ENCODE results near the gene ATAD3B.
"Not testable (repeated sequence)": the region's sequence is repeated elsewhere in the genome, so short reads cannot be mapped to it uniquely, and the experiment has no call there.

The ATAD3B gene

DNA sequence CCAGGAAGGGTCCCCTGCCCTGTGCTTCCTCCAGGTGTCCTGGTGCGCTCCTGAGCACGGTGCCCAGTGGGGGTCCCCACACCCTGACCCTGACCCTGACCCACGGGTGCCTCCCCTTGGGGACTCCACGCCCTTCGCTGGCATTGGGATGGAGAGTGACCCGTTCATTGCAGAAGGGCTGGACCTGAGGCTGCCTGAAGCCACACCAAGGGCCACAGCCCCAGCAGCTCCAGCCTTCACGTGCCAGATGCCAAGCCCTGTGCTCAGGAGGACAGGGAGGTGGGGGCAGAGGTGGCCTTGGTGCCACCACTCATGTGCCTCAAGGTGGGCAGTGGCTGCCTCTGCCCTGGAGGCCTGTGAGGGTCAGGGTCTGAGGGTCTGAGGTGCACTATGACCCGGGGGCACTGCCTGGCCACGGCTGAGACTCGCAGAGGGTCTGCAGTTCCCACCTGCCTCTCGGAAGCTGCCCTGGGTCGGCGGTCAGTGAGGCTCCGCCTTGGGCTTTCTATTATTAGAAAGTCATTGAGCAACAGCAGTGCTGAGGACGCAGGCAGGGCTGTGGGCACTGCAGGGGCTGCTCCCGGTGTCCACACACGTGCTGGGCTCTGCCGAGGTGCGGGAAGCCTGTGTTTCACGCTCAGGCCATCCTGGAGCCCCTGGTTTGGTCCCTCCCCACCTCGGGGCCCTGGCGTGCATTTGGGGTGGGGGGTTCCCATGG is 61.8 kb downstream of the ATAD3B start:
- not testable (repeated sequence) for DNase-seq (ENCODE audit: low spot score)

DNA sequence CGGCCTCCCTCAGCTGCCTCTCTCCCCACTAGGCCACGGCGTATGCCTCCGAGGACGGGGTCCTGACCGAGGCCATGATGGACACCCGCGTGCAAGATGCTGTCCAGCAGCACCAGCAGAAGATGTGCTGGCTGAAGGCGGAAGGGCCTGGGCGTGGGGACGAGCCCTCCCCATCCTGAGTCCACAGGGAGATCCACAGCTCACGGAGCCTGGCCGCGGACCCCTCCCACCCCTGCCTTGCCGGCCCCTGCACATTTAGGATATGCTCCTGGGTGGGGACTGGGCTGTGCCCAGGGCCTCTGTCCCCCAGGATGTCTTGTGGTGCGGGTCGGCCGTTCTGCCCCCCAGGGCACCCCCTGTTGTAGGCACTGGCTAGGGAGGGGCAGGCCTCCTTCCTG is 62.3 kb downstream of the ATAD3B start:
- not testable (repeated sequence) for DNase-seq (ENCODE audit: low spot score)

DNA sequence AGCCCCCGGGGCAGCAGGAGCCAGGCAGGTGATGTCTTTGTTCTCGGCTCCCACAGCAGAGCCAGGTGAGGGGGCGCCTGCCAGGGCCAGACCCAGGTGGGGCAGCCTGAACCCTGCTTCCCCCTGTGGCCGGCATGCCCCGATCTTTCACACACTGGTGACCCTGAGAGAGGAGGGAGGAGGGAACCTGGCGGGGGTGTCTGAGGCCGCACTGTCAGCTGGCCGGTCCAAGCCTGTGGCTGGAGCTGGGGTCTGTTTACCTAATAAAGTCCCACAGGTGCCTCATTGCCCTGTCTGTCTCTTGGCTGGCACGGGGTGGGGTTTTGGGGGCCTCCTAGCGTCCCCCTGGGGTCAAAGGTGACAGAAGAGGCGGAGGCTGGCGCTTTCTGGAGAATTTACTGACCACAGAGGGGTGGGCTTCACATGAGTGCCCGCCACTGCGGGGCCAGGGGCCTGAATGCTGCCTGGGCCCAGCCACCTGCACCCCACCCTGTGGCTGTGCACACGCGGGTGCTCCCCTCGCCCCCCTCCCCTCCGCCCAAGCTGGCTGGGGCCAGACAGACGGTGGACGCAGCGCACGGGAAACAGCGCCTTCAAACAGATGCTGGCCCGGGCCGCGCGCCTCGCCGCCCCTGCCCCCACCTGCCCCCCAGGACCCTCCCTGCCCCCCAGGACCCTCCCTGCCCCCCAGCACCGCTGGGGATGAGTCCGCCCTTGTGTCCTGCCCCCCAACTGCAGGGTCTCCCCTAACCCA is 63.0 kb downstream of the ATAD3B start:
- no peak for DNase-seq (ENCODE audit: low spot score)

DNA sequence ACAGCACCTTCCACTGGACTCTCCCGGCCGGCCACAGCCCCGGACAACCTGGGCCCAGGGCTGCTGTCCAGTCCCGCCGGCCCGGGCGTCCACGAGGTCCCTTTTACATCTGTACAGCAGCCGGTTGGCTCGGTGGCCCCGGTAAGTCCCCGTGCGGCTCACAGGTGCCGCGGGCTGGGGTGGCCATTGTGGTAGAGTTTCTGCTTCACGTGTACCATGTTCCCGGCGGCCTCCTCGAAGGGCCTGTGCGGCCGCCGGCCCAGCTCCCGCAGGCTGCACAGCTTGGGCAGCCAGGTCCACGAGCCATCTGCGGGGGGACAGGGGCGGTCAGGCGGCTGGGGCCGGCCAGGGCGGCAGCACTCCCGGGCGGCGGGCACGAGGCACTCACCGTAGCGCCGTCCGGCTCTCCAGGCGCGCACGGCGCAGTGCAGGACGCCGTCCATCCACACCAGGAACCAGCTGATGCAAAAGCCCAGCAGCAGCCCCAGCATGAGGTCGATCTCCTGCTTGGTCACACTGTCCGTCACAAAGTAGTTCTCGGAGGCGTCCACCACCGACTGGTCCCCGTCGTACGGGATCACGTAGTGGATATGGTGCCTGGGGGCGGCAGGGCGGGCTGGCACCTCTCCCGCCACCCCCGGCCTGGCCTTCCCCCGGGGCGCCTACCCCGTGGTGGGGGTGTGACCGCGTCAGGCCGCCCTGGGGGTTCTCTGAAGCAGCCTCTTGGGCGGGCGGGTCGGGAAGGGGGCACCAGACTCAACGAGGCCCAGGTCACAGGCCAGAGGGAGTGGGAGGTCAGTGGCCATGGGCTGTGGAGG is 63.8 kb downstream of the ATAD3B start:
- DNase-seq (ENCODE audit: low spot score): no peak

DNA sequence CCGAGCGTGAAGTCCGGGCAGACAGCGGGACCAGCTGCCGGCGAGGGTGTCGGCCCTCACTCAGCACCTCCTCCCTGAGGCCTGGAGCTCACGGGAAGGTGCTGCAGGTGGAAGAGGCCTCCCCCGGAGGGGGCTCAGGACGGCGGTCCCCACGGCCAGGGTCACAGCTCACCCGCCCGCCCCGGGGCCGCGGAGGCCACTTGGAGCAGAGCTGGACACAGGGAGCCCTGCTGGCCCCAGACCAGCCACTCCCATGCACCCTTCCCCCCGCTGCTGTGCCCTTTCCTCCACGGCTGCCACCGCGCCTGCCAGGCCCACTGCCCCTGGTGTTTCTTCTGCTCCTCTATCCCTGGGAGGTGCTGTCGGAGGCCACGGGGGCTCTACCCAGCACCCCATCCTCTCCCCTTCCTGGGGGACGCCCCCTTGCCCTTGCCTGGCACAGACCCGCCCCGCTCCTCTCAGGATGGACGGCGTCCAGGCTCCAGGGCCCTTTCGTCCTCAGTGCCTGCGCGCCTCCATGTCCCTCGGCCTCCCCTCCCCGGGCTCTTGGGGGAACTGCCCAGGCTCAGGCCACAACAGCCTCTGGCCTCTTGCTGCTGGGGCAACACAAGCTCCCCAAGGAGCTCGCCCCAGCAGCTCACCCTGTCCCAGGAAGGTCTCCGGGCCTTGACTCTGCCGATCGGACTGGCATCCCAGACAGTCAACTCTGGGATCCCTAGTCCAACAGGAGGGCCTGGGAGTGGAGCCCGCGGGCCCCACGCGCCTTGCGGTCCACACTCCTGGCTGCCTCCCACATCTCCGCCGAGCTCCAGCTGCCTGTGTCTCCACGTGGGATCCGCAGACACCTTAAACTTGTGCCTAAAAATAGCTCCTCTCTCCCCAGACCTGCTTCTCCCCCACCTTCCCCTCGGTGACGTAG is 64.7 kb downstream of the ATAD3B start:
- DNase-seq (ENCODE audit: low spot score): peak; percentile 67

DNA sequence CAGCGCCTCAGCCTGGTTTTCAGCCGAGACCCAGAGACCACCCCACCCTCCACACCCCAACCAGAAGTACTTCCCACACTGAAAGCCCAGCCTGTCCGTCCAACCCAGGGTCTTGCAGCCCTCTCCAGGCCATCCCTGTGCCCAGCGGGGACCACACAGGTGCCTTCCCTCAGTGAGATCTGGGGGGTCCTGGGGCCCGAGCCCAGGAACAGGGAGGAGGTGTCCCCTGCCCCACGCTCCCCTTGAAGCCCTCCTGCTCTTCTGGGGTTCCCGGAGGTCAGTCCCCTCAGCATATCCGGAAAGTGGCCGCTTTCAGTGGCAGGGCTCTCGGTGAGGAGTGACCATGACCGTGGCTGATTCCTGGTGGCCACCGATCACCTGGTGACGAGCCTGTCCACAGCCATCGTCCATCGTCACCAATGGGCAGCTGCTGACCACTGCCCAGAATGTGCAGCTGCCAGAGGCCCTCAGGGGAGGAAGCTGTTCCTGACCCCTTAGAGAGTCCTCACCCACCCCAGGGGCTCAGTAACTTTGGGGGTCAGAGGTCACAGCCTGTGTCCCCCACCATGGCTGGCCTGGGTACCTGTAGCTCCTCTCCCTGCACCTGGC is 65.5 kb downstream of the ATAD3B start:
- no peak for DNase-seq (ENCODE audit: low spot score)

DNA sequence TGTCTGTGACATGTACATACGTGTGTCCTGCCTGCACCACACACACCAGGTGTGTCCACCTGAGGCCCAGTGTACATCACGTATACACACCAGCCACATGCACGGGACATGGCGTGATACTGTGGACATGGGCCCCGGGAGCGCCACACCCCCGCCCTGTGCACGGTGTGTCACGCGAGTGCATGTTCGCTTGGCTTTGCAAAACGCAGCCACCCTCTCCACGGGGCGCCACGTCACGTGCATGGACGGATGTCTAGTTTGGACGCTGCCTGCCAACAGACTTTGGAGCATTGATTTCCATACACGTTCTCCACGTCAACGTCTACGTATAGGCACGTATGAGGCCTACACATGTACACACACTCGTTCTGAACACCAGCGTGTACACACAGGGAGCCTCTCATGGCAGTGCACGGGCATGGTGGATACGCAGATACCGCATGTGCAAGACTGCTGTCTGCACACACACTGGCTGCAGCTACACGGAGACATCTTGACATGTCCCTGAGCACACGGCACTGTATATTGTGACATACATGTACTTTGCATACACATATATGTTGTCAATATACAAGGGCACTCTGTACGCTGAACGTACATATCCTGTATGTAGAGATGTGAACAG is 66.2 kb downstream of the ATAD3B start:
- DNase-seq (ENCODE audit: low spot score): no peak

DNA sequence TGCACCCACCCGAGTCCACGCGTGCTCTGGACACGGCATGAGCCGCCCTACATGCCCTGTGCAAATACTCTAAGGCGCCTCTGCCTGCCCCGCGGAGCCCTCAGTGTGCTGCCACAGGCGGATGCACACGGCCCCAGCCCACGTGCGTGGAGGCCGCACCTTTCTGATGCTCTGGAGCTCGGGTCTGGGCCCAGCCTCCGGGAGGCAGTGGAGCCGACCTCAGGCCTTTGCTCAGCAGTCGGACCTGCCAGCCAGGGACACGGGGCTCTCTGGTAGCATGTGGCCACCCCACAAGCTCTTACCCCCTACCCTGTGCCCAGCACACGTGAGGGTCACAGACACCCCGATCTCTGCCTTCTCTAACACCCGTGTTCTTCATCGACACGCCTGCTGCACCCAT is 66.8 kb downstream of the ATAD3B start:
- DNase-seq (ENCODE audit: low spot score): no peak

DNA sequence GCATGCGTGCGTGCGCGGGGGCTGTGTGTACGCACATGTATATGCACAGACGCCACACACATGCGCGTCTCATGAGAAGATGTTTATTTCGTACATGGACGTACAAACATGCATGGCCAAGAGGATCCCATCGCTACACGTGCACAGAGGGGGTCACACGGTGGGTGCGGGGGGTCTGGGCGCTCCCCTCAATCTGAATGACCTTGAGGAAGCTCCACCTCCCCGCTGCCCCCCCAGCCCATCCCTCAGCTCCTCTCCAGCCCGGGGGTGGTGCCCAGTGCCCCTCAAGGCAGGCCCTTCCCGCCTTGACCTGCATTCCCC is 67.4 kb downstream of the ATAD3B start:
- no peak for DNase-seq (ENCODE audit: low spot score)

DNA sequence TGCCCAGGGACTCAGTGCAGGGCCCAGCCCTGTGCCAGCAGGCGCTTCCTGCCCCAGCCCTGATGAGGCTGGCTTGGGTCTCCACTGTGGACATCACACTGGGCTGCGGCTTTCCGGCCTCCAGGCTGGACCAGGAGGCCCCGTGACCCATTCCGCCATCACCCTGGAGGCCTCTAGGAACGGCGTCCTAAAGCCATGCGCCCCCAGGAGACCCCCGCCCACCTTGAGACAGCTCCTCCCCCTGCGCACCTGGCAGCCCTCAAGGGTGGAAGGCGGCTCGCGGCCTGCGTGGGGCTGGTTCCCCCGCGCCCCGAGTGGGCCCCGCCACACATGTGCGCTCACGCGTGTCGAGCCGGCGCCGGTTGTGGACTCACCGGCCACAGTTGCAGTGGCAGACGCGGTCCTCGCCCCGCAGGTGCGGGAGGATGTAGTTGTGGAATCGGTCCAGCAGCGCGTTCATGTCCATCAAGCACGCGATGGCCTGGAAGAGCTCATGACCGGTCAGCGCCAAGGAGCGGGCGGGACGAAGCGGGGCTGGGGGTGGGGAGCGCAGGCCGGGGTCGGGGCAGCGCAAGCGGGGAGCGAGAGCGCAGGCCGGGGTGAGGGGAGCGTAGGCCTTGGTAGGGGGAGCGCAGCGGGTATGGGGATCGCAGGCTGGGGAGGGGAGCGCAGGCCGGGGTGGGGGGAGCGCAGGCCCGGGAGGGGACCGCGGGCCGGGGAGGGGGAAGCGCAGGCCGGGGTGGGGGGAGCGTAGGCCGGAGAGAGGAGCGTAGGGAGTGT is 67.9 kb downstream of the ATAD3B start:
- no peak for DNase-seq (ENCODE audit: low spot score)

DNA sequence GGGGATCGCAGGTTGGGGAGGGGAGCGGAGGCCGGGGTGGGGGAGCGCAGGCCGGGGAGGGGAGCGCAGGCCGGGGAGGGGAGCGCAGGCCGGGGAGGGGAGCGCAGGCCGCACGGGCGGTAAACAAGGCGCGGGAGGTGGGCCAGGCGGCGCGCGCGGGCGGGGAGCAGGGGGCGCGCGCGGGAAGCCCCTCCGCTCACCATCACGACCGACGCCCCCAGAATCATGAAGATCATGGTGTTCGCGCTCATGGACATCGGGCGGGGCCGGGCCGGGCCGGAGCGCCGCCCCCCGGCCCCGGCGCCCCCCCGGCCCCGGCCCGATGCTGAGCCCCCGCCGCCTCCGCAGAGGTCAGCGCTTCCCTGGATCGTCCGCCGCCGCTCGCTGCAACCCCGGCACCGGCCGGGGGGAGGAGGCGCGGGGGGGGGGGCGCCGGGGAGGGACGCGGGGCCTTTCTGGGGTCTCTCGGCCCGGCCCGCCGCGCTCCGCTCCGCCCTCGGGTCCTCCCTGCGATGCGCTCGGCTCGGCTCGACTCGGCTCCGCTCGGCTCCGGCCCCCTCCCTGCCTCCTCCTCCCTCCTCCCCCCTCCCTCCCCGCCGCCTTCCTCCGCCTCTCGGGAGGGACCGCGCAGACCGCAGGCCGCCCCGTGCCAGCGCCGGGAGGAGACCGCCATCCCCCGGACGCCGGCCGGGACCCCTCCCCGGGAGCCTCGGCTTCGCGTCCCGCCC is 68.7 kb downstream of the ATAD3B start, which contains the start of gene TMEM240:
TMEM240 (minus strand) TSS at position 535 of the 728 bp plus-strand sequence; CDS start at position 257, 278 bp downstream.
- peak; percentile 71 for DNase-seq (ENCODE audit: low spot score)

DNA sequence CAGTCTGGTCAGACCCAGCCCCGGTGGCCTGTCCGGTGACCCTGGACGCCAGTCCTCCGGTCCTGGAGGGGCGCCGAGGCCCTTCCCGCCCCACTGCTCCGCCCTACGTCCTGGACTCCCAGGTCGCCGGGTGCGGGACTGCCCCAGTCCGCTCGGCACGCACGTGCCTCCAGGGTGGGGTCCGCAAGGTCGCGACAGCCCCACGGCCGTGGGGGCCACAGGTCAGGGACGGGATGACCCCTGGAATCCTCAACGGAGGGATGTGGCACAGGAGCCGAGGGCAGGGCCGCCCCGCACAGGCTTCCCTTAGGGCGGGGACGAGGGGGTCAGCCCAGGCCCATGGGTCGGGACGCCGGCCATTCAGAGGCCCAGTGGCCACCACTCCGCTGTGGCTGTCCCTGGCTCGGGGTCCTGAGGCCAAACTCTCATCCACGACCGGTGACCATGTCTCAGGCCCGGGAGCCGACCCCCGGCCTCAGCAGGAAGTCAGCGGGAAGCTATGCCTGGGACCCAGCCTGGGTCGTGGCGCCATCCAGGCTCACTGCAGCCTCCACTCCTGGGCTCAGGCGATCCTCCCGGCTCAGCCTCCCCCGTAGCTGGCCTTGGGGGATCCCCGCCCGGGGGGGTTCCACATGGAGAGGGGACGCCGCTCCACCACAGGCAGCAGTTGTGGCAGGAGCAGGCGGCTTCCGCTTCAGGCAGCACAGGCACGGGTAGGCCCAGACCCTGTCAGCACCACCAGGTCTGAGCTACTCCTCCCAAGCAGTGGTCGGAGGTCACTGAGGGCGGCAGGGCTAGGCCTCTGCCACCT is 69.5 kb downstream of the ATAD3B start:
- DNase-seq (ENCODE audit: low spot score): no peak

DNA sequence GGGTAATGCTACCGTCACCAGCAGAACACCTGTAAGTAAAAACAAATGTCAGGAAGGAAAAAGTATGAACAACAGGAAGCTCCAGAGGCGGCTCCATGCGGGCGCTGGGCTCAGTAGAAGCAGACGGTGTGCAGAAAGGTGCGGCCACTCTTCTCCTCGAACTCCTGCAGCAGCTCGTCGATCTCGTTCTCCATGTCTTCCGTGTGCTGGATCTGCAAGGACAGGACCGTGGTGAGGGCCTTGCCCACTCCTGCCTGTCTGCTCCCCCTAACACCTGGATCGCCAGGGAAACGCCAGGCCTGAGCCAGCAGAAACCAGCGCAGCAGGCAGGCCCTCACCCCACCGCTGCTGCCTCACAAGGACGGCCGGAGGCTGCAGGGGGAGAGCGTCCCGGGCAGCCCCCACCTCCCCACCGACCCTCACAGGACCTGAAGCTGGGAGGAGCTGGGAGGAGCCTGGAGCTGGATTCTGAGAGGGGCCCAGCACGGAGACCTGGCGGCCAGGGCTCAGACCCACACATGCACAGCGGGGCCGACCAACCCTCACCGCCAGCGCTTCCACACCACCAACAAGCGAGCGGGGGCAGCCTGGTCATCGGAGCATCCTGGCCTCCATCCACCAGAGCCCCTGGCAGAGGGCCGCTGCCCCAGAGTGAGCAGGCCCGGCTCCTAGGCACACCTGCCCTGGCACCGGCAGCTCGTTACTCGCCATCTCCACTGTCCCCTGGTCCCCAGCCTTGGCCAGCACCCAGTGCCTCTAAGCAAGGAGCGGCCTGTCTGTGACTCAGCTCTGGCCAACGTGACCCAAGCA is 70.6 kb downstream of the ATAD3B start:
- no peak for DNase-seq (ENCODE audit: low spot score)

DNA sequence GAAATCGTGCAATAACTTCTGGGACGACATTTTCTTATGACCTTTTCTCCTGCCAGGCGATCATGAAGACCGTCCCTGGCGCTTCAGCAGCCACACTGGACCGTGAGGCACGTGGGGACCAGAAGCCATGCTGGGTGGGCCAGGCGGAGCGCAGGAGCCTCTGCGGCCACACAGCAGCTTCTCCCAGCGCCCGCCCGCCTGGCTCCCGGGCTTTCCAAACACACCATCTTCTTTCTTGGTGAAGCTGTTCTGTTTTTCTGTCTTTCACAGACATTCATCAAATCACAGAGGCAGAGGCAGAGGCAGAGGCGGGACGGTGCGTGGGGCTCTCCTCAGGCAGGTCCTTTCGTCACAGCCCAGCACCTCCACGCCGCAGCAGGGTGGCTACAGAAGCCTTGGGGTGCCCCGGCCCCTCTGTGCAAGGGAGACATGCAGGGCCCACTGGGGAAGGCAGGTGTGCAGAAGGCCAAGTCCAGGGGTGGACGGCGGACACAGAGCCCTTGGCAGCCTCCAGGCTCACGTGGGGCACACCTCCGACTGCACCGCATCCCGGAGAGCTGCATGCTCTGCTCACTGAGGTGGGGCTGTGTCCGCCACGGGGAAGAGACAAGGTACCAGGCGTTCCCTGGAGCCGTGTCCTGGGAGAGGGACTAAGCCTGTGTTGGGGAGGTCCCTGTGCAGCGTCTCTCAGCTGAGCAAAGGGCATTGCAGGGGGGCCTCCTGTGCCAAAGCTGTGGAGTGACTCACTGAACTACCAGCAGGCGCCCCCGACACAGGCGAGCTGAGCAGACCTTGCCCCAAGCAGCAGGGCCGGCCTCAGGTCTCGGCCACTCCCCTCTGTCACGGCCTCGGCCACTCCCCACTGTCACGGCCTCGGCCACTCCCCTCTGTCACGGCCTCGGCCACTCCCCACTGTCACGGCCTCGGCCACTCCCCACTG is 71.5 kb downstream of the ATAD3B start:
- DNase-seq (ENCODE audit: low spot score): no peak

DNA sequence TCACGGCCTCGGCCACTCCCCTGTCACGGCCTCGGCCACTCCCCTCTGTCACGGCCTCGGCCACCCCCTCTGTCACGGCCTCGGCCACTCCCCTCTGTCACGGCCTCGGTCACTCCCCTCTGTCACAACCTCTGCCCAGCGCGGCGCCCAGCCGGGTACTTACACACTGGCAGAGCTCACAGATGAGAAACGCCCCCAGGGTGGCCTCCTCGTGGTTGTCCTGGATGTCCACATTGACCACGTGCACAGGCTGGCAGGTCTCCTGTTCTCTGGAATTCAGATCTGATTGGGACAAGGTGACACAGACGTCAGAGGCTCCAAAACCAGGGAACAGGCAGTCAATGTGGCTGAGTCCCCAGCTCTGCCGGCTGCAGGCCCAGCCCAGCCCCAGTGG is 72.1 kb downstream of the ATAD3B start:
- no peak for DNase-seq (ENCODE audit: low spot score)

DNA sequence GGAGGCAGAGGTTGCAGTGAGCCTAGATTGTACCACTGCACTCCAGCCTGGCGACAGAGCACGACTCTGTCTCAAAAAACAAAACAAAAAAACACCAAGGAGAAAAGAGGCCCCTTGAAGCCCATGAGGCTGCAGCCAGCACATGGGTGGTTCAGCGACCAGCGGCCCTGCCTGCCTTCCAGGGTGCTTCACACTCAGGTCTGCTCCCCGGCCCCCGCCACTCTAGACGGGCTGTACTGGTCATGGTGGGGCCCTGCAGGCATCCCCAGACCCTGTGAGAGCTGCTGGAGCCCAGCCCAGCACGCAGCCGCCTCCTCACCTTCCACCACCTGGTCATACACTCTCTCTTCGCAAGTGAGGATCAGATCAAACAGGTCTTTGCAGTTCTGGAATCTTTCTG is 73.0 kb downstream of the ATAD3B start:
- no peak for DNase-seq (ENCODE audit: low spot score)
